WTC11 (cell line): Measurements from ENCODE around the gene BCOR. TPM values are rescaled to one million over a fixed set of nuclear protein-coding genes. Genes with fewer than 3 reads are reported as not detected.

Experiments used
- ATAC-seq: fragments of 200-7000 bp; cut with Tn5 transposase; 2 replicates; pipeline ENCODE4 v1.10.0; 2021; ENCODE audit warnings: mild to moderate bottlenecking, moderate library complexity
- CTCF ChIA-PET: fragments of 300-600 bp; sonication (Branson Sonifier 250); formaldehyde crosslinking; loops from one replicate; lab custom pipeline; 2021; ENCODE audit warnings: antibody characterized with exemption; lab: Charles Lee
- POLR2A ChIA-PET: fragments of 350-600 bp; sonication (Branson Sonifier 250); formaldehyde crosslinking; loops from one replicate; lab custom pipeline; 2021; ENCODE audit warnings: antibody characterized with exemption; lab: Charles Lee
- DNase-seq: peaks from one replicate; pipeline ENCODE4 v3.0.0; 2021; ENCODE audit warnings: low spot score
- H3K27ac Mint-ChIP-seq: 2 replicates; pipeline ENCODE4 v1.8.0; 2021; ENCODE audit warnings: mixed read lengths
- H3K27me3 Mint-ChIP-seq: 2 replicates; pipeline ENCODE4 v1.8.0; 2021; ENCODE audit warnings: low read depth, mild to moderate bottlenecking, moderate library complexity, mixed read lengths
- H3K36me3 Mint-ChIP-seq: 2 replicates; pipeline ENCODE4 v1.8.0; 2021; ENCODE audit warnings: mixed read lengths
- H3K4me1 Mint-ChIP-seq: 2 replicates; pipeline ENCODE4 v1.8.0; 2022; ENCODE audit warnings: mixed read lengths
- H3K4me3 Mint-ChIP-seq: 2 replicates; pipeline ENCODE4 v1.8.0; 2021; ENCODE audit warnings: mild to moderate bottlenecking, moderate library complexity, mixed read lengths
- H3K9me3 Mint-ChIP-seq: 2 replicates; pipeline ENCODE4 v1.8.0; 2021; ENCODE audit warnings: mixed read lengths
- ATF2 ChIP-seq: sonication (generic); formaldehyde crosslinking; IDR thresholded peaks from 2 replicates; pipeline ENCODE4 v1.8.1; 2022; ENCODE audit warnings: low read depth, missing genetic modification reagents, borderline replicate concordance
- CDX4 ChIP-seq: fragments of 250-450 bp; sonication (Bioruptor Pico); IDR thresholded peaks from 2 replicates; pipeline ENCODE4 v1.9.0; 2021; ENCODE audit warnings: moderate library complexity, mild to moderate bottlenecking, inconsistent platforms, borderline replicate concordance
- CREB1 ChIP-seq: sonication (generic); formaldehyde crosslinking; IDR thresholded peaks from 2 replicates; pipeline ENCODE4 v1.8.0; 2023; ENCODE audit warnings: mild to moderate bottlenecking, missing genetic modification reagents
- E2F1 ChIP-seq: sonication (generic); formaldehyde crosslinking; IDR thresholded peaks from 2 replicates; pipeline ENCODE4 v1.8.0; 2022; ENCODE audit warnings: mild to moderate bottlenecking, missing genetic modification reagents
- FOXJ3 ChIP-seq: sonication (generic); formaldehyde crosslinking; IDR thresholded peaks from 2 replicates; pipeline ENCODE4 v1.9.0; 2021; ENCODE audit warnings: missing genetic modification reagents, mild to moderate bottlenecking, borderline replicate concordance
- GTF2I ChIP-seq: fragments of 250-450 bp; sonication (Bioruptor Pico); conservative IDR thresholded peaks from 2 replicates; pipeline ENCODE4 v1.4.0; 2021; ENCODE audit warnings: mild to moderate bottlenecking
- HMGA2 ChIP-seq: fragments of 250-450 bp; sonication (Bioruptor Pico); IDR thresholded peaks from 2 replicates; pipeline ENCODE4 v1.4.0; 2021; ENCODE audit warnings: mild to moderate bottlenecking, moderate library complexity
- IRF2 ChIP-seq: sonication (generic); formaldehyde crosslinking; IDR thresholded peaks from 2 replicates; pipeline ENCODE4 v1.8.0; 2022; ENCODE audit warnings: low read depth, missing genetic modification reagents, borderline replicate concordance
- KAT7 ChIP-seq: sonication (generic); formaldehyde crosslinking; IDR thresholded peaks from 2 replicates; pipeline ENCODE4 v1.8.1; 2023; ENCODE audit warnings: missing genetic modification reagents, mild to moderate bottlenecking, borderline replicate concordance
- NFE2L1 ChIP-seq: sonication (generic); formaldehyde crosslinking; IDR thresholded peaks from 2 replicates; pipeline ENCODE4 v1.8.1; 2023; ENCODE audit warnings: missing genetic modification reagents
- NR2C2 ChIP-seq: sonication (generic); formaldehyde crosslinking; IDR thresholded peaks from 2 replicates; pipeline ENCODE4 v1.8.0; 2022; ENCODE audit warnings: mild to moderate bottlenecking, missing genetic modification reagents
- RORB ChIP-seq: fragments of 250-450 bp; sonication (Bioruptor Pico); IDR thresholded peaks from 2 replicates; pipeline ENCODE4 v1.9.0; 2021; ENCODE audit warnings: mild to moderate bottlenecking
- SMAD4 ChIP-seq: sonication (generic); formaldehyde crosslinking; IDR thresholded peaks from 2 replicates; pipeline ENCODE4 v1.8.0; 2022; ENCODE audit warnings: mild to moderate bottlenecking, missing genetic modification reagents
- SP1 ChIP-seq: sonication (generic); formaldehyde crosslinking; conservative IDR thresholded peaks from 2 replicates; pipeline ENCODE4 v1.8.1; 2022; ENCODE audit warnings: missing genetic modification reagents
- TCF7 ChIP-seq: sonication (generic); formaldehyde crosslinking; IDR thresholded peaks from 2 replicates; pipeline ENCODE4 v1.8.0; 2022; ENCODE audit warnings: mild to moderate bottlenecking, low read depth, missing genetic modification reagents, moderate library complexity
- TEAD1 ChIP-seq: sonication (generic); formaldehyde crosslinking; IDR thresholded peaks from 2 replicates; pipeline ENCODE4 v1.8.0; 2022; ENCODE audit warnings: mild to moderate bottlenecking, missing genetic modification reagents
- TEAD4 ChIP-seq: sonication (generic); formaldehyde crosslinking; IDR thresholded peaks from 2 replicates; pipeline ENCODE4 v1.8.0; 2022; ENCODE audit warnings: mild to moderate bottlenecking, missing genetic modification reagents
- ZBTB21 ChIP-seq: sonication (generic); formaldehyde crosslinking; IDR thresholded peaks from 2 replicates; pipeline ENCODE4 v1.8.1; 2023; ENCODE audit warnings: mild to moderate bottlenecking, missing genetic modification reagents, borderline replicate concordance
- ZNF219 ChIP-seq: sonication (generic); formaldehyde crosslinking; IDR thresholded peaks from 2 replicates; pipeline ENCODE4 v1.8.0; 2023; ENCODE audit warnings: missing genetic modification reagents, mild to moderate bottlenecking, borderline replicate concordance
- ZNF263 ChIP-seq: sonication (generic); formaldehyde crosslinking; IDR thresholded peaks from 2 replicates; pipeline ENCODE4 v1.8.1; 2022; ENCODE audit warnings: low read depth, mild to moderate bottlenecking, moderate library complexity, missing genetic modification reagents
- ZNF423 ChIP-seq: fragments of 250-450 bp; sonication (Bioruptor Pico); IDR thresholded peaks from 2 replicates; pipeline ENCODE4 v2.1.2; 2022; ENCODE audit warnings: mild to moderate bottlenecking, moderate library complexity
- ZNF671 ChIP-seq: fragments of 250-450 bp; sonication (Bioruptor Pico); IDR thresholded peaks from 2 replicates; pipeline ENCODE4 v1.8.0; 2021; ENCODE audit warnings: mild to moderate bottlenecking
- total RNA-seq: library from RNA; stranded (reverse); gene quantifications from 3 replicates; pipeline ENCODE4 v1.2.3, GENCODE V29; 2021
- TF ChIP-seq, protein P1 (sequence below): sonication (generic); formaldehyde crosslinking; IDR thresholded peaks from 2 replicates; pipeline ENCODE4 v1.8.1; 2022; ENCODE audit warnings: low read depth, mild to moderate bottlenecking, moderate library complexity, missing genetic modification reagents, borderline replicate concordance
- TF ChIP-seq, protein P2 (sequence below): sonication (generic); formaldehyde crosslinking; IDR thresholded peaks from 2 replicates; pipeline ENCODE4 v1.8.1; 2023; ENCODE audit warnings: mild to moderate bottlenecking, missing genetic modification reagents, moderate library complexity
- TF ChIP-seq, protein P3 (sequence below): fragments of 250-450 bp; sonication (Bioruptor Pico); IDR thresholded peaks from 2 replicates; pipeline ENCODE4 v1.9.0; 2021; ENCODE audit warnings: mild to moderate bottlenecking, borderline replicate concordance
- TF ChIP-seq, protein P4 (sequence below): sonication (generic); formaldehyde crosslinking; IDR thresholded peaks from 2 replicates; pipeline ENCODE4 v1.8.1; 2023; ENCODE audit warnings: mild to moderate bottlenecking, missing genetic modification reagents, moderate library complexity

Gene BCOR
- total RNA-seq, 1 experiment from 2014 or later: 44.5 TPM

GRCh38 chrX:40056420-40056819 is 41.3 kb downstream of the BCOR start (continued):
- TF ChIP-seq IRF2 (no peak), TEAD4 (no peak), GTF2I (CRISPR knock-in tag) (no peak), ZNF263 (CRISPR knock-in tag) (no peak), HMGA2 (CRISPR knock-in tag) (no peak)

DNA sequence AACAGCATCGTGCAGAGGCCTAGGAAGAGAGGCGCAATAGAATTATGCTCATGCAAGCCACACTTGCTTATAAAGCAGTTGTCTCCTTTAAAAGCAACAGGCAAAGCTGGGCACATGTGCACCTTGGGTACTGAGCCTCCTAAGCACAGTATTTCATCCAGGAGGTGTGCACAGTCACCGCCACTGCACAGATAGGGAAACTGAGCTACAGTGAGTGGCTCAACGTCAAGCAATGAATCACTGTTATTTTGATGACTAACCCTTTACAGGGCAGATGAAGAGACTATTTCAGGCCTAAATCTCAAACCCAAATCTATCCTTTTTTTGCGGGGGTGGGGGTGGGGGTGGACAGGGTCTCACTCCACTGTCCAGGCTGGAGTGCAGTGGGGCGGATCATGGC is 42.3 kb downstream of the BCOR start:
- TF ChIP-seq CDX4 (no peak), SP1 (CRISPR knock-in tag) (no peak), ZNF671 (CRISPR knock-in tag) (no peak), ZBTB21 (CRISPR knock-in tag) (no peak), FOXJ3 (CRISPR knock-in tag) (no peak), CREB1 (CRISPR knock-in tag) (no peak)
- CTCF ChIA-PET: no interaction called here
- H3K36me3 Mint-ChIP-seq: peaks cover 90% of the 10 kb centered on the region
- POLR2A ChIA-PET: no interaction called here
- H3K4me1 Mint-ChIP-seq: peaks cover 10% of the 10 kb centered on the region
- DNase-seq (no peak), ATAC-seq (no peak)
- no peak overlapping the region for H3K27ac Mint-ChIP-seq
- H3K9me3 Mint-ChIP-seq: peaks cover 24% of the 10 kb centered on the region
- H3K27me3 Mint-ChIP-seq: no peaks in the 10 kb centered on the region
- no peak overlapping the region for H3K4me3 Mint-ChIP-seq

GRCh38 chrX:40054793-40055192 is 43.0 kb downstream of the BCOR start:
- Mint-ChIP-seq H3K36me3 (peaks cover 94% of the 10 kb centered on the region), H3K27me3 (no peaks in the 10 kb centered on the region), H3K4me3 (no peak overlapping the region), H3K27ac (no peak overlapping the region), H3K4me1 (peaks cover 10% of the 10 kb centered on the region), H3K9me3 (peaks cover 29% of the 10 kb centered on the region)
- ChIA-PET CTCF (no interaction called here), POLR2A (no interaction called here)
- ATAC-seq: no peak
- DNase-seq: no peak
- TF ChIP-seq E2F1 (no peak), ATF2 (no peak), SMAD4 (CRISPR knock-in tag) (no peak), FOXJ3 (CRISPR knock-in tag) (no peak), ZNF423 (CRISPR knock-in tag) (no peak), KAT7 (CRISPR knock-in tag) (no peak), TEAD1 (CRISPR knock-in tag) (no peak), NR2C2 (no peak), ZNF219 (no peak), RORB (no peak), IRF2 (no peak), NFE2L1 (CRISPR knock-in tag) (no peak), TCF7 (no peak)
- TF ChIP-seq, protein P1, sequence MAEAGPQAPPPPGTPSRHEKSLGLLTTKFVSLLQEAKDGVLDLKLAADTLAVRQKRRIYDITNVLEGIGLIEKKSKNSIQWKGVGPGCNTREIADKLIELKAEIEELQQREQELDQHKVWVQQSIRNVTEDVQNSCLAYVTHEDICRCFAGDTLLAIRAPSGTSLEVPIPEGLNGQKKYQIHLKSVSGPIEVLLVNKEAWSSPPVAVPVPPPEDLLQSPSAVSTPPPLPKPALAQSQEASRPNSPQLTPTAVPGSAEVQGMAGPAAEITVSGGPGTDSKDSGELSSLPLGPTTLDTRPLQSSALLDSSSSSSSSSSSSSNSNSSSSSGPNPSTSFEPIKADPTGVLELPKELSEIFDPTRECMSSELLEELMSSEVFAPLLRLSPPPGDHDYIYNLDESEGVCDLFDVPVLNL: no peak
- TF ChIP-seq, protein P2, sequence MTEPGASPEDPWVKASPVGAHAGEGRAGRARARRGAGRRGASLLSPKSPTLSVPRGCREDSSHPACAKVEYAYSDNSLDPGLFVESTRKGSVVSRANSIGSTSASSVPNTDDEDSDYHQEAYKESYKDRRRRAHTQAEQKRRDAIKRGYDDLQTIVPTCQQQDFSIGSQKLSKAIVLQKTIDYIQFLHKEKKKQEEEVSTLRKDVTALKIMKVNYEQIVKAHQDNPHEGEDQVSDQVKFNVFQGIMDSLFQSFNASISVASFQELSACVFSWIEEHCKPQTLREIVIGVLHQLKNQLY (CRISPR knock-in tag): no peak
- TF ChIP-seq, protein P3, sequence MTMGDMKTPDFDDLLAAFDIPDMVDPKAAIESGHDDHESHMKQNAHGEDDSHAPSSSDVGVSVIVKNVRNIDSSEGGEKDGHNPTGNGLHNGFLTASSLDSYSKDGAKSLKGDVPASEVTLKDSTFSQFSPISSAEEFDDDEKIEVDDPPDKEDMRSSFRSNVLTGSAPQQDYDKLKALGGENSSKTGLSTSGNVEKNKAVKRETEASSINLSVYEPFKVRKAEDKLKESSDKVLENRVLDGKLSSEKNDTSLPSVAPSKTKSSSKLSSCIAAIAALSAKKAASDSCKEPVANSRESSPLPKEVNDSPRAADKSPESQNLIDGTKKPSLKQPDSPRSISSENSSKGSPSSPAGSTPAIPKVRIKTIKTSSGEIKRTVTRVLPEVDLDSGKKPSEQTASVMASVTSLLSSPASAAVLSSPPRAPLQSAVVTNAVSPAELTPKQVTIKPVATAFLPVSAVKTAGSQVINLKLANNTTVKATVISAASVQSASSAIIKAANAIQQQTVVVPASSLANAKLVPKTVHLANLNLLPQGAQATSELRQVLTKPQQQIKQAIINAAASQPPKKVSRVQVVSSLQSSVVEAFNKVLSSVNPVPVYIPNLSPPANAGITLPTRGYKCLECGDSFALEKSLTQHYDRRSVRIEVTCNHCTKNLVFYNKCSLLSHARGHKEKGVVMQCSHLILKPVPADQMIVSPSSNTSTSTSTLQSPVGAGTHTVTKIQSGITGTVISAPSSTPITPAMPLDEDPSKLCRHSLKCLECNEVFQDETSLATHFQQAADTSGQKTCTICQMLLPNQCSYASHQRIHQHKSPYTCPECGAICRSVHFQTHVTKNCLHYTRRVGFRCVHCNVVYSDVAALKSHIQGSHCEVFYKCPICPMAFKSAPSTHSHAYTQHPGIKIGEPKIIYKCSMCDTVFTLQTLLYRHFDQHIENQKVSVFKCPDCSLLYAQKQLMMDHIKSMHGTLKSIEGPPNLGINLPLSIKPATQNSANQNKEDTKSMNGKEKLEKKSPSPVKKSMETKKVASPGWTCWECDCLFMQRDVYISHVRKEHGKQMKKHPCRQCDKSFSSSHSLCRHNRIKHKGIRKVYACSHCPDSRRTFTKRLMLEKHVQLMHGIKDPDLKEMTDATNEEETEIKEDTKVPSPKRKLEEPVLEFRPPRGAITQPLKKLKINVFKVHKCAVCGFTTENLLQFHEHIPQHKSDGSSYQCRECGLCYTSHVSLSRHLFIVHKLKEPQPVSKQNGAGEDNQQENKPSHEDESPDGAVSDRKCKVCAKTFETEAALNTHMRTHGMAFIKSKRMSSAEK: no peak
- TF ChIP-seq, protein P4, sequence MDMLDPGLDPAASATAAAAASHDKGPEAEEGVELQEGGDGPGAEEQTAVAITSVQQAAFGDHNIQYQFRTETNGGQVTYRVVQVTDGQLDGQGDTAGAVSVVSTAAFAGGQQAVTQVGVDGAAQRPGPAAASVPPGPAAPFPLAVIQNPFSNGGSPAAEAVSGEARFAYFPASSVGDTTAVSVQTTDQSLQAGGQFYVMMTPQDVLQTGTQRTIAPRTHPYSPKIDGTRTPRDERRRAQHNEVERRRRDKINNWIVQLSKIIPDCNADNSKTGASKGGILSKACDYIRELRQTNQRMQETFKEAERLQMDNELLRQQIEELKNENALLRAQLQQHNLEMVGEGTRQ (CRISPR knock-in tag): no peak
